AG04449 (cell line): ENCODE measurements around the gene CNTN5.

Source experiments
- CTCF ChIA-PET: fragments of 350-600 bp; formaldehyde crosslinking; extraction: SDS; loops from one replicate; lab custom pipeline; 2021; ENCODE audit warnings: antibody characterized with exemption; lab: Yijun Ruan, JAX
- POLR2A ChIA-PET: fragments of 400-600, 350-600 bp; formaldehyde crosslinking; extraction: SDS; loops from one replicate; lab custom pipeline; 2020; ENCODE audit warnings: antibody characterized with exemption, inconsistent platforms; lab: Yijun Ruan, JAX
- DNase-seq: peaks from one replicate; pipeline ENCODE4 v3.0.0-alpha.2; 2010; ENCODE audit warnings: low read depth, low spot score
- H3K4me3 ChIP-seq: 2 replicates; pipeline ENCODE4 v1.5.1; 2011; ENCODE audit warnings: low read depth, mild to moderate bottlenecking, control low read depth, low read length
- TF ChIP-seq, protein P1 (sequence below): IDR thresholded peaks from one replicate; pipeline ENCODE4 v1.5.1; 2011; ENCODE audit warnings: mild to moderate bottlenecking, moderate library complexity, low read length, control low read depth, inconsistent platforms; ENCODE audit not compliant: insufficient read depth; ENCODE audit errors: missing control alignments

Gene CNTN5

DNA sequence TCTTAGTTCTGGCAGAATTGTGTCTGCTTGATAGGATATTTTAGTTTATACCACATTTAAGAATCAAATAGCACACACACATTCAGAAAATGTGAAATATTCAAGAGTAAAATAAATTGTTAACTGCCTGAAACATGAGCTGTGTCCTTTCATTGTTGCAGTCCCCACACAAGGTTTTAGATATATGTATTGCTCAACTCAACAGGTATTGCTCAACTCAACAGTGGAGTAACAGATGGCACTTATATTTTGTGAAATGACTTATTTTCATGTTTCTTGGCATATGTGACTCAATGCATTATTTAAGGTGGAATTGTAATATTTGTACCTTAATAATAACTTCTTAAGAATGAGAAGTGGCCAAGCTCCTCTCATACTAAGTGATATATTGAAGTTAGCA lies 760.3 kb downstream of the CNTN5 start:
- no peak for DNase-seq
- TF ChIP-seq, protein P1, sequence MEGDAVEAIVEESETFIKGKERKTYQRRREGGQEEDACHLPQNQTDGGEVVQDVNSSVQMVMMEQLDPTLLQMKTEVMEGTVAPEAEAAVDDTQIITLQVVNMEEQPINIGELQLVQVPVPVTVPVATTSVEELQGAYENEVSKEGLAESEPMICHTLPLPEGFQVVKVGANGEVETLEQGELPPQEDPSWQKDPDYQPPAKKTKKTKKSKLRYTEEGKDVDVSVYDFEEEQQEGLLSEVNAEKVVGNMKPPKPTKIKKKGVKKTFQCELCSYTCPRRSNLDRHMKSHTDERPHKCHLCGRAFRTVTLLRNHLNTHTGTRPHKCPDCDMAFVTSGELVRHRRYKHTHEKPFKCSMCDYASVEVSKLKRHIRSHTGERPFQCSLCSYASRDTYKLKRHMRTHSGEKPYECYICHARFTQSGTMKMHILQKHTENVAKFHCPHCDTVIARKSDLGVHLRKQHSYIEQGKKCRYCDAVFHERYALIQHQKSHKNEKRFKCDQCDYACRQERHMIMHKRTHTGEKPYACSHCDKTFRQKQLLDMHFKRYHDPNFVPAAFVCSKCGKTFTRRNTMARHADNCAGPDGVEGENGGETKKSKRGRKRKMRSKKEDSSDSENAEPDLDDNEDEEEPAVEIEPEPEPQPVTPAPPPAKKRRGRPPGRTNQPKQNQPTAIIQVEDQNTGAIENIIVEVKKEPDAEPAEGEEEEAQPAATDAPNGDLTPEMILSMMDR, result no peak
- POLR2A ChIA-PET, result no interaction called here
- no peak overlapping the region for H3K4me3 ChIP-seq
- CTCF ChIA-PET, result no interaction called here

DNA sequence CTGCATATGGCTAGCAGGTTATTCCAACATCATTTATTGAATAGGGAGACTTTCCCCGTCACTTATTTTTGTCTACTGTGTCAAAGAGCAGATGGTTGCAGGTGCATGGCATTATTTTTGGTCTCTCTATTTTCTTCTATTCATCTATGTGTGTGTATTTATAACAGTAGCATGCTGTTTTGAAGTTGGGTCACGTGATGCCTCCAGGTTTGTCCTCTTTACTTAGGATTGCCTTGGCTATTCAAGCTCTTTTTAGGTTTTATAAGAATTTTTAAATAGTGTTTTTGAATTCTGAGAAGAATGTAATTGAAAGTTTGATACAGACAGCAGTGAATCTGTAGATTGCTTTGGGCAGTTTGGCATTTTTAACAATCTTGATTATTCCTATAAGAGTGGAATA lies 770.6 kb downstream of the CNTN5 start:
- CTCF ChIA-PET, result no interaction called here

DNA sequence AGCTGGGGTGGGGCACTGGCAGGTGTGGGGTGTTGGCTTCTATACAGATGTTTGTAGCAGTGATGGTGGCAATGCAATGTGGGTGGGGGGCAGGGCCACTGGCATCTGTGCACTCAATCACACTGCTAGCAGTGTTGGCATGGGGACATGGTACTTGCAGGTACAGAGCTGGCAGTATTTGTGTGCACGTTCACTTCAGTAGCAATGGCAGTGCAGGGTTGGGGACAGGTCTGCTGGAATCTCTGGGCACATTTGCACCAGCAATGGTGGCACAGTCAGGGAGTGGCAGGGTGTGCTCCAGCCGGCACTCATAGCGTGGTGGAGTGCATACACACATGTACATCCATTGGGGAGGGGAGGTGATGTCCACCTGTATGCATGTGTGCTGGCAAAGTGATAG lies 775.2 kb downstream of the CNTN5 start:
- TF ChIP-seq, protein P1, result no peak

More for the DNA sequence above, 770.6 kb downstream of the CNTN5 start:
- TF ChIP-seq, protein P1, result no peak
- POLR2A ChIA-PET, result no interaction called here
- no peak for DNase-seq
- H3K4me3 ChIP-seq, result no peak overlapping the region

DNA sequence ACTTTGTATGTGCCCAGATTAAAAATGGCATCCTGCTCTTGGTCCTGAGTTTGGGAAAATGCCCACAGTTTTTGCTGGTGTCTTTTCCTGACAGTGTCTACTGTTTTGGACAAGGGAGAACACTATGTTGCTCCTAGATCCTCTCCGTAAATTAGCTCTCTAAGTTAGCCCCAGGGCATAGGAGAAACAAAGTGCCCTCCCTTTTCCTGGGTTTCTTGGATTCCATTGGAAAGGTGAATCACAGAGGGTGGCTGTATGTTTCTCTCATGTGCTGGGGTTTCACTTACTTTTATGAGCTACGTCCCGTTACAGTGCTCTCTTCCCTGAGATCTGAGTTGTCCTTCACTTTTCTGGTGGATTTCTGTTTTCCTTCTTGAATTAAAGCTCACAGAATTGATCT lies 782.8 kb downstream of the CNTN5 start:
- TF ChIP-seq, protein P1, result no peak
- H3K4me3 ChIP-seq, result no peak overlapping the region
- DNase-seq, result no peak
- CTCF ChIA-PET, result no interaction called here
- POLR2A ChIA-PET, result no interaction called here

More for the DNA sequence above, 775.2 kb downstream of the CNTN5 start:
- ChIA-PET POLR2A (no interaction called here), CTCF (no interaction called here)
- H3K4me3 ChIP-seq, result no peak overlapping the region
- DNase-seq, result no peak

DNA sequence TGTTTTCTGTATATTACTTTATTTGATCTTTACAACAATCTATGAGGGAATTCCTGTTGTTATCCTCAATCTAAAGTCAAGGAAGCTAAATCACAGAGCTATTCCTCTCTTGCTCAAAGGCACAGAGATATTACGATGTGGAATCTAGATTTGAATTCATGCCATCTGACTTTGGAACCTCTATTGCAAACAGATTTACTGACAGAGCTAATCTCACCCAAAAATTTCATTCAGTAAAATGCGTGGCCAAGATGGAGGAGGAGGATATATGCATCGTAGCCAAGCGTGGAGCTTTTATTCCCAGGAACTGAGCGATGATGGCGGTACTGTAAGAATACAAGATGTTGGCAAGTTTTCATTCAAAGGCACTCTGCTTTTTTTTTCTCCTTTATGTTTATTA lies 791.8 kb downstream of the CNTN5 start:
- no peak overlapping the region for H3K4me3 ChIP-seq
- CTCF ChIA-PET, result no interaction called here
- TF ChIP-seq, protein P1, result no peak
- POLR2A ChIA-PET, result no interaction called here
- no peak for DNase-seq

DNA sequence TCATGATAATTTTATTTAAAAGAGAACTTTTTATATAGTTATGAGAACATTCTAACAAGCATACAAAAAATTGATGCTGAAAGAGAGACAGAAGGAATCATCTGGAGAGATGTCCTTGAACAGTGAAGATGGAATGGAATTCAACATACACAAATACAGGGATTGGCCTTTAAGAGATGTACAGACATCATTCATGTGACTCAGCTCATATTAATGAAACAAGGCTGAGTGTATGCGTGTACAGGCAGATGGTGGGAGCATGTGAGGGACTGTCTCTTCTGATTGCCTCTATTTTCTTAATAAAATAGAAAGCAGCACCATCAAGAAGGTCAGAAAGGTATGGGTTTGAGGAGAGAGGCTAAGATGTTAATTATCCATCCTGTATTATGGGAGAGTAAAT lies 793.3 kb downstream of the CNTN5 start:
- TF ChIP-seq, protein P1, result no peak
- DNase-seq, result no peak
- ChIA-PET POLR2A (no interaction called here), CTCF (no interaction called here)
- H3K4me3 ChIP-seq, result no peak overlapping the region
